Bronchial epithelial cell (primary cell): ENCODE results near the gene SQSTM1. TPM values are rescaled to one million over a fixed set of nuclear protein-coding genes. Genes with fewer than 3 reads are reported as not detected.

Experiments used
- DNase-seq: peaks from one replicate; pipeline ENCODE4 v3.0.0-alpha.2; 2010; ENCODE audit warnings: low read depth
- FAIRE-seq: peaks from 2 replicates; lab custom pipeline; 2011; peaks lifted over from hg19 to GRCh38; lab: Jason Lieb, UNC
- H3K27me3 ChIP-seq: 2 replicates; pipeline ENCODE4 v1.5.1; 2011; ENCODE audit warnings: low read length; ENCODE audit not compliant: control insufficient read depth, insufficient read depth
- H3K36me3 ChIP-seq: 2 replicates; pipeline ENCODE4 v1.5.1; 2011; ENCODE audit warnings: low read length; ENCODE audit not compliant: control insufficient read depth, insufficient read depth
- H3K4me3 ChIP-seq: 2 replicates; pipeline ENCODE4 v1.5.1; 2011; ENCODE audit warnings: mild to moderate bottlenecking, low read depth, low read length, control low read depth
- CTCF ChIP-seq: IDR thresholded peaks from 2 replicates; pipeline ENCODE4 v1.5.1; 2011; ENCODE audit warnings: mild to moderate bottlenecking, moderate library complexity, low read length, control low read depth, inconsistent platforms; ENCODE audit not compliant: insufficient read depth, severe bottlenecking
- total RNA-seq: library from RNA; depleted of rRNA; stranded (reverse); fragments of >200 nt; gene quantifications from 2 replicates; pipeline ENCODE4 v1.2.1, GENCODE V29; 2014

SQSTM1 gene
- total RNA-seq, 1 donor from 2014 or later: 733 TPM

- DNase-seq (peak; percentile 83), FAIRE-seq (no peak)
Observed at GRCh38 chr5:179858586-179859427, 38.1 kb downstream of the SQSTM1 start, which contains the start of gene MRNIP. Gene MRNIP, minus strand, starts transcription at chr5:179858817. Its CDS starts 21 bp downstream, at chr5:179858796.

GRCh38 chr5:179860301-179860700 lies 39.6 kb downstream of the SQSTM1 start:
- DNase-seq: no peak
- peaks cover 16% of the 10 kb centered on the region for H3K36me3 ChIP-seq
- H3K4me3 ChIP-seq: no peak overlapping the region
- H3K27me3 ChIP-seq: no peaks in the 10 kb centered on the region
- no peak for TF ChIP-seq CTCF
- no peak for FAIRE-seq

More at GRCh38 chr5:179858586-179859427, 38.1 kb downstream of the SQSTM1 start, which contains the start of gene MRNIP:
- no peak for TF ChIP-seq CTCF
- Histone ChIP-seq H3K27me3 (no peaks in the 10 kb centered on the region), H3K4me3 (peak within 1 kb of the TSS; percentile 96), H3K36me3 (peaks cover 7% of the 10 kb centered on the region)

GRCh38 chr5:179862296-179862695 lies 41.6 kb downstream of the SQSTM1 start:
- H3K36me3 ChIP-seq: peaks cover 23% of the 10 kb centered on the region
- no peak for DNase-seq
- no peaks in the 10 kb centered on the region for H3K27me3 ChIP-seq
- TF ChIP-seq CTCF: no peak
- H3K4me3 ChIP-seq: no peak overlapping the region
- FAIRE-seq: no peak

GRCh38 chr5:179862891-179863290 lies 42.2 kb downstream of the SQSTM1 start:
- DNase-seq: no peak
- Histone ChIP-seq H3K27me3 (no peaks in the 10 kb centered on the region), H3K4me3 (no peak overlapping the region), H3K36me3 (peaks cover 26% of the 10 kb centered on the region)
- TF ChIP-seq CTCF: no peak
- FAIRE-seq: no peak

- H3K36me3 ChIP-seq: peaks cover 26% of the 10 kb centered on the region
Observed at GRCh38 chr5:179863449-179864085, 42.9 kb downstream of the SQSTM1 start.

More at GRCh38 chr5:179863449-179864085, 42.9 kb downstream of the SQSTM1 start:
- H3K4me3 ChIP-seq: no peak overlapping the region
- DNase-seq (no peak), FAIRE-seq (no peak)
- TF ChIP-seq CTCF: no peak
- no peaks in the 10 kb centered on the region for H3K27me3 ChIP-seq
